ENCODE data around the gene KIF13A.

KIF13A gene

DNA sequence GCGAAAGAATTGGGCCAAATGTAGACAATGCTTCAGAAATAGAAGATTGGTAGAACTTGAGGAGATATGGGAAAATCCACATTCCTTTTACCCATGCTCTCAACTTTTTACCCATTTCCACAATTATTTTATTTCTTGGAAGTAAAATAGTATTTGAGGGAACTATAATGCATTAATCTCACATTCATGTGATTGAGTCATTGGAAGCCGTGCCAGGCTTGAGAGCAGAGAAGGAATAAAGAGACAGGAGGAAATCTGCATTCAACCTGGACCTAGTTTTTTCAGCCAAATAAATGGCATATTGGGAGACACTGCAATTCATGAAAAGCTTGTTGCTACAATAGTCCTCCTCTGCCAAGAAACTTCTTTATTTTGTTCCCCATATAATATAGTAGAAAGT lies 278.0 kb downstream of the KIF13A start:
- Histone ChIP-seq H3K36me3 (ENCODE audit: insufficient read depth, low read length) (no peaks in the 10 kb centered on the region), H3K4me1 (ENCODE audit: insufficient read depth, low read length) (peaks cover 13% of the 10 kb centered on the region), H3K27me3 (ENCODE audit: insufficient read depth, low read length) (no peaks in the 10 kb centered on the region), H3K27ac (ENCODE audit: low read depth, low read length) (no peak overlapping the region), H3K4me3 (ENCODE audit: low read length) (no peak overlapping the region), H3K9me3 (ENCODE audit: insufficient read depth, low read depth, low read length) (no peaks in the 10 kb centered on the region), H3K9ac (ENCODE audit: low read depth, low read length) (no peak overlapping the region)
- WGBS: 90% methylated on average over 2 of the region's 2 CpGs

Measured in HUES64 (cell line).